Epithelial cell of proximal tubule (primary cell): ENCODE measurements around the gene SLC39A11. TPM values are rescaled to one million over a fixed set of nuclear protein-coding genes. Genes with fewer than 3 reads are reported as not detected.

ENCODE experiments used
- DNase-seq: peaks from one replicate; pipeline ENCODE4 v3.0.0-alpha.2; 2011; ENCODE audit warnings: low read depth
- H3K4me3 ChIP-seq: 2 replicates; pipeline ENCODE4 v1.5.1; 2011; ENCODE audit warnings: low read depth, mild to moderate bottlenecking, low read length
- CTCF ChIP-seq: conservative IDR thresholded peaks from 2 replicates; pipeline ENCODE4 v1.5.1; 2012; ENCODE audit warnings: low read depth, mild to moderate bottlenecking, low read length
- total RNA-seq: library from RNA; depleted of rRNA; stranded (reverse); fragments of >200 nt; gene quantifications from 2 replicates; pipeline ENCODE4 v1.2.3, GENCODE V29; 2015

The SLC39A11 gene
- total RNA-seq, 1 donor from 2014 or later, result 12.6 TPM

GRCh38 chr17:73090396-73091202 is 1.9 kb downstream of the SLC39A11 start:
- TF ChIP-seq CTCF, result no peak
- no peak for DNase-seq
- H3K4me3 ChIP-seq, result no peak overlapping the region

GRCh38 chr17:73089322-73090317 is 2.9 kb downstream of the SLC39A11 start:
- TF ChIP-seq CTCF, result no peak
- H3K4me3 ChIP-seq, result no peak overlapping the region
- DNase-seq, result no peak

DNA sequence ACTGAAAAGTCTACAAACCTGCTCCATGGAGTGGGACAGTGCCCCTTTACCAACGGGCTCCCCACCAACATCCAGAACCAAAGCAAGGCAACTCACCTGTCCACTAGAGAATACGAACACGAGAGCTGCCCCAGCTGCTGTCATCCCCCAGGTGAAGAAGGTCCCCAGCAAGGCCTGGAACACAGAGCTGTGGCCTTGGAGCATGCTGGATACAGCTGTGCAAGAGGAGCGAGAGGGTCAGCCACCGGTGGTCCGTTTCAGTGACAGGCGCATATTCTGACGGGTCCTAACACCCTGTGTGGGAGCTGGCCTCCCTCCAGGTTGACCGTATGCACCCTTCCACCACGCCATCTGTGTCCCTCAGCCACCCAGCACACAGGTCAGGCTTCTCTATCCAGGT is 3.9 kb downstream of the SLC39A11 start:
- no peak for DNase-seq
- no peak for TF ChIP-seq CTCF
- no peak overlapping the region for H3K4me3 ChIP-seq

GRCh38 chr17:73083432-73083831 is 9.1 kb downstream of the SLC39A11 start:
- TF ChIP-seq CTCF, result no peak
- DNase-seq, result no peak
- H3K4me3 ChIP-seq, result no peak overlapping the region

GRCh38 chr17:73074566-73074965 is 17.9 kb downstream of the SLC39A11 start:
- TF ChIP-seq CTCF, result no peak
- no peak for DNase-seq
- H3K4me3 ChIP-seq, result no peak overlapping the region

DNA sequence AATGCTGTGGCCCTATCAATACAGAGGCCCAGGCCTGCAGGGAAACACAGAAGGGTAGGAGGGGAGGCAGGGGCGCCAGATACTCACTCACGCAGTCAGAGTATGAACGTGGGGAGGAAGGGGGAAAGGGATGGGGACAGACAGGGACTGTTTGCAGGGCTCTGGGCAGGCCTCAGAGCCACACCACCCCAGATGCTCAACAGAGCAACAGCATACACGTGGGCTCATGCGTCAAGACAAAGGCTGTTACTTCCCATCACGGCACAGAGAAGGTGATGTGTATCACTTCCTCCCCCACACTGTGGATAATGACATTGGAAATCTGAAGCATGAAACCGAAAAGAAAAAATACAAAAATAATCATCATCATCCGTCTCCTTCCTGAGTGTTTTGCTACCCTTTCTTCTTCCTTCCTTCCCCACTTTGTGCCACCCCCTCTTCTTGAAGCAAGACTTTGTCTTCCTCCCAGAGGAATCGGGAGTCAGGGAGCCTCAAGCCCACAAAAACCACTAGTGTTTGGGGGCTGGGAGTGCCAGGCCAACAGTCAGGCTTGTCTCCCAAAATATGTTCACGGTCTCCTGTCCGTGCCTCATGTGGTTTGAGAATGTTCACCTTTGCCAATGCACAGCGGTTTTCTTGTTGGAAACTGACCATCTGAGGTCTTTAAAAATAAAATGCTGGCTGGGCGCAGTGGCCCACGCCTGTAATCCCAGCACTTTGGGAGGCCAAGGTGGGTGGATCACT is 20.1 kb downstream of the SLC39A11 start:
- no peak overlapping the region for H3K4me3 ChIP-seq
- TF ChIP-seq CTCF, result no peak
- DNase-seq, result no peak
